ENCODE measurements around the gene GSTA1.
"Not testable (repeated sequence)": the region's sequence is repeated elsewhere in the genome, so short reads cannot be mapped to it uniquely, and the experiment has no call there.

GSTA1 gene

DNA sequence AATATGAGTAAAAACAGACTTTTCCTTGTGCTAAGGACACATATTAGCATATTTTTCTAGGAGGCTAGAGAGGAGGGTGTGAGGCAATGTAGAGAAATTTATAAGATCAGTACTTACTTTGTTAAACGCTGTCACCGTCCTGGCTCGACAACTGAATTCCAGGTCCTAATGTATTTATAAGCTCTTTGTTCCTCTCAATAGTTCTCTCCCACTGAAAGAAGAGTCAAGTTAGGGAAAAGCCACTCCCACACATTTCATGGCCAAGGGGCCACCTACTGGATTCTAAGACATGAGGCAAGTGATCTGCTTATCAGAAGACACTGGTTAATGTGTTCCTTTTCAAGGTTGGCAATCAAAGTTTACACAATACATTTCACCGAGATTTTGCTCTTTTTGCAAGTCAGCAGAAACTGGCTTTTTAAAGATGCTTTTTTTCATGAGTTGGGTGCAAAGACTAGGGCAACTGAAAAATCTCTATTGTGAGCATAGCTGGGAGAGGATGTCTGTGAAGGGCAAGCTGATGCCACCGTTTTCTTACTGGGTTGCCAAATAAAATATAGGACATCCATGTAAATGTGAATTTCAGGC, at the start of gene GSTA1:
TSS of gene GSTA1 (minus strand) at position 149 of the 588 bp plus-strand sequence. CDS start 4,549 bp downstream, outside the sequence.
- not testable (repeated sequence) for DNase-seq

DNA sequence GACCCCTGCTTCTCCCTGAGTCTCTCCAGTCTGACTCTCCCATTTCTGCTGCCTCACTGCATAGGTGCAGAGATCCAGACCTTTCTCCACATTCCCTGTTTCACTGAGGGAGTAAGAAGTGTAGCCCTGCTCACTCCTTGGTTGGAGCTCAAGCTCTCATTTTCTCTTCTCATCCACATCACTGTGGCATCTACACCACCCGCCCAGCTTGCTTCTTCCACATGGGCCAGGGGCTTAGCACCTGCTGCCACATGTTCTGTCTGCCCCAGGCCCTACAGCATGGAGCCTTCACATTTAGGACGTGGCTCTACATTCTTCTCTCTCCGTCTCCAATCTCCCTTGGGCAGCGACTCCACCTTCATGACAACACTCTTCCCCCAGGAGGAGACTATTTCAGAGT, 45.5 kb upstream of the GSTA1 start:
- no peak for DNase-seq

DNA sequence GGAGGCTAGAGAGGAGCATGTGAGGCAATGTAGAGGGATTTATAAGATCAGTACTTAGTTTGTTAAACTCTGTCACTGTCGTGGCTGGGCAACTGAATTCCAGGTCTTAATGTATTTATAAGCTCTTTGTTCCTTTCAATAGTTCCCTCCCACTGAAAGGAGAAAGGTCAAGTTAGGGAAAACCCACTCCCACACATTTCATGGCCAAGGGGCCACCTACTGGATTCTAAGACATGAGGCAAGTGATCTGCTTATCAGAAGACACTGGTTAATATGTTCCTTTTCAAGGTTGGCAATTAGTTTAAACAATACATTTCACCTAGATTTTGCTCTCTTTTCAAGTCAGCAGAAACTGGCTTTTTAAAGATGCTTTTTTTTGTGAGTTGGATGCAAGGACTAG, 42.4 kb upstream of the GSTA1 start:
- no peak for DNase-seq

DNA sequence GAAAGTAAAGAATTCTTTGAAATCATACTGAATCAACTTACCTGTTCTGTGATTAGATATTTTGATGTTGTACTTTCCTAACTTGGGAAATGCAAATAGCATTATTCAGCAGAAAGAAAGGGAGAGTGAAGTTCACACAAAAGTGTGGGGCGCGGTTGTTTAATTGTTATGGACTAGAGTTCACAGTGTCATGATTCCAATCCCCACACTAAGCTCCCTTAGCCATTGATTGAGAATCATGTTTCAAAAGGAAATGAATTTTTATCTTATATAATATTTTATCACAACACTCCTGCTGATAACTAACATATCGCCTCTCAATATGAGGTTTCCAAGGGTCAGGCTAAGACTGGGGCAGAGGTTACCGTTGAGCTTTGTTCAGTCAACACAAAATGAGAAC, 40.0 kb upstream of the GSTA1 start:
- DNase-seq, result no peak

DNA sequence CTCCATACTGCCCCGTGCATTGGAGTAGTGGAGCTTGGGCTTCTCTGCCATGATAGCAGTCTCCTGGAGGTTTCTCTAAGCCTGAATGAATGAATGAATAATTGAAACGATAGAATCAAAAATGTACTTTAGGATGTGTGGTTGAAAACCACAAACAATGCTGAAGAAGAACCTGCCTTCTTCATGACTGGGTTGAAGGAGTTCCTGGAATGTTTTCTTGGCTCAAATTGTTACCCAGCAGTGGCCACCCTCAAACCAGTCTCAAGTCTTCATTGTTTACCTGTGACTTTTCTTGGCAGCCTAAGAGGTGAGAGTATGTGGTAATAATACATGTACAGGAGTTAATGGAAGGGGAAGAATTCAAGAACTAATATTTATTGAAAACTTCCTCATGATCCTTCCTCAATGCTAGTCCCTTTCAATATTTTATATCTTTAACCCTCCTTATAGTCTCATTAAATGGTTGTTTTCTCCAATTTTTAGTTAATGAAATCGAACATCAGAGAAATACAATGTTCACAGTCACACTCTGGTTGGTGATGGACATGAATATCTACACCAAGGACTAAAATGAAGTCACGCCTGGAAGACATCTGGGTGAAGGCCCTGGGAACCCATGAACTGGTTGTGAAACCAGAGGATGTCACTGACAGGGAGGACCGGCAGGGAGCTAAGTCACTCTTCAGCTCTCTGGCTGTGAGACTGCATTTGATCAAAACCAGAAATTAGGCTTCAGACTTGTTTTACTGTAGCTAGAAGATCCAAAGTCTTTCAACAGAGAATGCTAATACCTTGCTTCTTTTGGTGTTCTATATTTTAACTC, 37.4 kb upstream of the GSTA1 start, which contains the start of gene GSTA5:
TSS of gene GSTA5 (minus strand) at position 51 of the 823 bp plus-strand sequence.
- DNase-seq, result peak; percentile 1

DNA sequence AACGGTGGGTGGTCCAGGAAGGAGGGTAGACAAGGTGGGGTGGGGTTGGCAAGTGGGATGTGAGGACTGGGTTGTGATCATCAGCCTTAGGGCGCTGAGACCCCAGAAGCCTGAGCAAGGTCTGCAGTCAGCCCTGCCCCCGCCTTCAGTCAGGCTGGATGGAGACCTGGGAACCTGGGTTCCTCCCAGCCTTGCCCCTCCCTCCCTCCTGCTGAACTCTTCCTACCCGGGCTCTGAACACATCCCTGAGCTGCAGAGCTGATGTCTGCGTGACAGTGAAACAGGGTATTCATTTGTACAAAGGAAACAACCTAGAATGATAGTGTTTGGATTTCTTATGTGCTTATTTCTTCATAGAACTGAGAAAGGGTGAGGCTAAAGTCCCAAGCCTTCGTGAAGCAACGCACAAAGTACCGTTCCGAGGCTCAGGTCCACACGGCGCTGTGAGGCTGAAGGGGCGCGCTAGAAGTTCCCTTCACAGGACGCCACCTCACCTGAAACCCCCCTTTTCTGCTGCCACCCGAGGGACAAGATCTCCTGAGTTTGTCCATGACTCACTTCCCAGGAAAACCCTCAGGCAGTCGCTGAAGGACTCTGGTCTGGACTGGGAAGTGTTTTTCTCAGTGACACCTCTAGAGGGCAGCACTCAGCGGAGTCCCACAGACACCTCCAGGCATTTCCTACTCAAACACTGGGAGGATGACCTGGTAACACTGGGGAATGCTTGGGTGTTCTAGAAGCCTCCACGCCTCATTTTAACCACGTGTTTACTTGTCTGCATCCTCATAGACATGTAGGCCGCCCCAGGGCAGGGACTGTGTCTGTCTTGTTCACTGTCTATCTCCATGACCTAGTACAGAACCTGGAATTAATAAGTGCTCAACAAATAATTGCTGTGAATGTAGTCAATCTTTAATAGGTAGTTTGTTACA, 35.8 kb upstream of the GSTA1 start:
- peak; percentile 48 for DNase-seq

DNA sequence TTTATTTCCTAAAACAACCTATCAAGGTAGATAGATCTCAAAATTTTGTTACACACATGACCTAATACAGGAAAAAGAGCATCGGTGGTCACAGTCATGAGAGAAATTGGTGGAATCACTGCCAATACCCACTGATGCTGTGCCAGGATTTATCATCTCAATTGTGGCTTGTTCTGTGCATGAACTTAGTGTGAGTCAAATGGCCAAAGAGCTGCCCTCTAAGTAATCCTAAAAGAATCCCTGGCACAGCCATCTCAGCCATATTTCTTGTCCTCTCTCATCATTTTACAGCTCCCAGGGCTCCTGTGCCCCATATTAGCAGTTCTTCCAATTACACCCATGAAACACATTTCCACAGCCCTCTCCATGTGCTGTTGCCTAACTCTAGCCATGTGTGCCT, 30.9 kb upstream of the GSTA1 start:
- peak; percentile 3 for DNase-seq

DNA sequence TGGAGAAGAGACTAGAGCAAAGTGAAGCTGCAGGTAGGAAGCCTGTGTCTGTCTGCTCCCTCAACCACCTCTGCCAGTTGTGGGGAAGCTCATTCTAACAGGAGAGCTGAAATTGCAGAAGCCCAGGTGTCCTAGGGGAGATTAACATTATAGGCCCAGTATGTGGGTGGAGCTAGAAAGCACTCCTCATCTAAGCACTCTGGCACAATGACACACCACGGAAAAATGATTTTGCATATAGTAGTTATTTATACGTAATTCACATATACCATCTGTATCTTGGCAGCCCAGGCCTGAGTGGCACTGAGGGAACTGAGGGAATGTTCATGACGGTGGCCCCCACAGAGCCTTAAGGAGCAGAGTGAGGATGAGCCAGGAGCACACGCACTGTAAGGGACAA, 27.3 kb upstream of the GSTA1 start:
- DNase-seq, result not testable (repeated sequence)

DNA sequence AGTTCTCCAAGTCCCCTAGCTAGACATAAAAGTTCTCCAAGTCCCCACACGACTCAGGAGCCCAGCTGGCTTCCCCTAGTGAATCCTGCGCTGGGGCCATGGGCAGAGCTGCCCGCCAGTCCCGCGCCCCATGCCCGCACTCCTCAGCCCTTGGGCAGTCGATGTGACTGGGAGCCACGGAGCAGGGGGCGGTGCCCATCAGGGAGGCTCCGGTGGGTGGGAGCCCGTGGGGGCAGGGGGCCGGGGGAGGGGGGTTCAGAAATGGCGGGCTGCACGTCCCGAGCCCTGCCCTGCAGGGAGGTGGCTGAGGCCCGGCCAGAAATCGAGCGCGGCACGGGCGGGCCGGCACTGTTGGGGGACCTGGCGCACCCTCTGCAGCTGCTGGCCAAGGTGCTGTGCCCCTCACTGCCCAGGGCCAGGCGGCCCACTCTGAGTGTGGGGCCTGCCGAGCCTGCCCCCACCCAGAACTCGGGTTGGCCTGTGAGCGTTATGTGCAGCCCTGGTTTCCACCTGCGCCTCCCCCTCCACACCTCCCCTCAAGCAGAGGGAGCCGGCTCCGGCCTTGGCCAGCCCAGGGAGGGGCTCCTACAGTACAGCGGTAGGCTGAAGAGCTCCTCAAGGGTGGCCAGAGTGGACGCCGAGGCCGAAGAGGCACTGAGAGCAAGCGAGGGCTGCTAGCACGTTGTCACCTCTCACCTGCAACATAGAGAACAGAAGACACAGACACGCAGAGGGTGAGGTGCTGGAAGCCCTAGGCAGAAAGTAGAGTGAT, 25.6 kb upstream of the GSTA1 start:
- no peak for DNase-seq

DNA sequence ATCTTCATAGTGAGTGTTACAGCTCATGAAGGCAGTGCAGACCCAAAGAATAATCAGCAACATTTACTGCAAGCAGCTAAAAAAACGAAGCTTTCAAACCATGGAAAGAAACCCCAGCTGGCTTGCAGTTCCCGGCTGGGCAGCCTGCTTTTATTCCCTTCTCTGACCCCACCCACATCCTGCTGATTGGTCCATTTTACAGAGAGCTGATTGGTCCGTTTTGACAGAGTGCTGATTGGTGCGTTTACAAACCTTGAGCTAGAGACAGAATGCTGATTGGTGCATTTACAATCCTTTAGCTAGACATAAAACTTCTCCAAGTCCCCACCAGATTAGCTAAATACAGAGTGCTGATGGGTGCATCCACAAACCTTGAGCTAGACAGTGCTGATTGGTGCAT, 25.0 kb upstream of the GSTA1 start:
- not testable (repeated sequence) for DNase-seq

DNA sequence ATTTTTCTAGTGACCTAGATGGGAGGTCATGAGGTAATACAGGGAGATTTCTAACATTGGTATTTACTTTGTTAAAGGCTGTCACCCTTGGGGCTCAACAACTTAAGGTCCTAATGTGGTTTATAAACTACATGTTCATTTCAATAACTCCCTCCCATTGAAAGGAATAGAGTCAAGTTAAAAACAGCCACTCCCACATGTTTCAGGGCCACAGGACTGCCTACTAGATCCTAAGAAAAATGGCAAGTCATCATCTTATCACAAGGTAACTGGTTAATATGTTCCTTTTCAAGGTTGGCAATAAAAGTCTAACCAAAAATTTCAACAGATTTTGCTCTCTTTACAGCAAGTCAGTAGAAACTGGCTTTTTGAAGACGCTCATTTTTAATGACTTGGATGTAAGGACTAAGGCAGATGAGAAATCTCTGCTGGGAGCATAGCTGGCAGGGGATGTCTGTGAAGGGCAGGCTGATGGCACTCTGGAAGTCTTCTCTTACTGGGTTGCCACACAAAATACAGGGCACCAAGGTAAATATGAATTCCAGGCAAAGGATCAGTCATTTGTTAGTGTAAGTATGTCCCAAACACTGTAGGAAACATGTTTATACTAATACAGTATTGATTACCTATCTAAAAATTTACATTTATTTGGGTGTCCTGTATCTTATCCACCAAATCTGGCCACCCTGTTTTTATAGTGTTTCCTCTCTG, 23.6 kb upstream of the GSTA1 start:
- DNase-seq, result not testable (repeated sequence)

DNA sequence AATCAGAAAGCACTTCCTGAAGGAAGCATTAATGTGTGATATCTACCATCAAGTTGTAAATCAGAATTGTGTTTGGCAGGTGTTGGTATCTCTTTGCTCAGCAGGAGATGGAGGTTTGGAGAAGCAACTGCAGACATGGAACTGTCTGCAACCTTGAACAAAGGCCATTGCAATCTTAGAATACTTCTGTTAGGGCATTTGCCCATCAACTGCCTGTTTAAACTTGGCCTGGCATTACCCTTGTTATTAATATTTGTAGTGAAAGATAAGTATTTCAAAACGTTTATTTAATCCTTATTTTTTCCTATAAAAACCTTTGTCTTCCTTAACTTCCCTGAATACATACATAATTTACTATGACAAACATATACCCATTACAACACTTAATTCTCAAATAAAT, 22.9 kb upstream of the GSTA1 start:
- DNase-seq, result no peak

DNA sequence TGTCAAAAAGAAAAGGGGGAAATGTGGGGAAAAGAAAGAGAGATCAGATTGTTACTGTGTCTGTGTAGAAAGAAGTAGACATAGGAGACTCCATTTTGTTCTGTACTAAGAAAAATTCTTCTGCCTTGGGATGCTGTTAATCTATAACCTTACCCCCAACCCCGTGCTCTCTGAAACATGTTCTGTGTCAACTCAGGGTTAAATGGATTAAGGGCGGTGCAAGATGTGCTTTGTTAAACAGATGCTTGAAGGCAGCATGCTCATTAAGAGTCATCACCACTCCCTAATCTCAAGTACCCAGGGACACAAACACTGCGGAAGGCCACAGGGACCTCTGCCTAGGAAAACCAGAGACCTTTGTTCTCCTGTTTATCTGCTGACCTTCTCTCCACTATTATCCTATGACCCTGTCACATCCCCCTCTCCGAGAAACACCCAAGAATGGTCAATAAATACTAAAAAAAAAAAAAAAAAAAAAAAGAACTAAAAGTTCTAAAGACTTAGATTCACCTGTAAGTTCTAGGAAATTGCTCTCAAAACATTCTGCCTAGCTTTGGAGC, 22.4 kb upstream of the GSTA1 start:
- DNase-seq, result not testable (repeated sequence)

DNA sequence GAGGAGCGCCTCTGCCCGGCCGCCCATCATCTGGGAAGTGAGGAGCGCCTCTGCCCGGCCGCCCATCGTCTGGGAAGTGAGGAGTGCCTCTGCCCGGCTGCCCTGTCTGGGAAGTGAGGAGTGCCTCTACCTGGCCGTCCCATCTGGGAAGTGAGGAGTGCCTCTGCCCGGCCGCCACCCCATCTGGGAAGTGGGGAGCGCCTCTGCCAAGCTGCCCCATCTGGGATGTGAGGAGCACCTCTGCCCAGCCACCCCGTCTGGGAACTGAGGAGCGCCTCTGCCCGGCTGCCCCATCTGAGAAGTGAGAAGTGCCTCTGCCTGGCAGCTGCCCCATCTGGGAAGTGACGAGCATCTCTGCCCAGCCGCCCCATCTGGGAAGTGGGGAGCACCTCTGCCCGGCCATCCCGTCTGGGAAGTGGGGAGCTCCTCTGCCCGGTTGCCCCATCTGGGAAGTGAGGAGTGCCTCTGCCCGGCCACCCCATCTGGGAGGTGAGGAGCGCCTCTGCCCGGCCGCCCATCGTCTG, 21.7 kb upstream of the GSTA1 start:
- DNase-seq, result not testable (repeated sequence)

DNA sequence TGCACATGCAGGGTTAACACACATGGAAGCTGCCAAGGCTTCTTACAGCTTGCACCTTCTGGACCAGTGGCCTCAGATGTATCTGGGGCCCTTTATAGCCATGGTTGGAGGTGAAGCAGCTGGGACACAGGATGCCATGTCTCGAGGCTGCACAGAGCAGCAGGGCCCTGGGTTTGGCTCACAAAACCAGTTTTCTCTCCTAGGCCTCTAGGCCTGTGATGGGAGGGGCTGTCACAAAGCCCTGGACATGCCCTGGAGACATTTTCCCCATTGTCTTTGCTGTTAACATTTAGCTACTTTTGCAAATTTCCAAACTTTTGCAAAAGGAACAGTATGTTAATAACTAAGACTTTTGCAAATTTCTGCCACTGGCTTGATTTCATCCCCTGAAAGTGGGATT, 18.2 kb upstream of the GSTA1 start:
- no peak for DNase-seq

DNA sequence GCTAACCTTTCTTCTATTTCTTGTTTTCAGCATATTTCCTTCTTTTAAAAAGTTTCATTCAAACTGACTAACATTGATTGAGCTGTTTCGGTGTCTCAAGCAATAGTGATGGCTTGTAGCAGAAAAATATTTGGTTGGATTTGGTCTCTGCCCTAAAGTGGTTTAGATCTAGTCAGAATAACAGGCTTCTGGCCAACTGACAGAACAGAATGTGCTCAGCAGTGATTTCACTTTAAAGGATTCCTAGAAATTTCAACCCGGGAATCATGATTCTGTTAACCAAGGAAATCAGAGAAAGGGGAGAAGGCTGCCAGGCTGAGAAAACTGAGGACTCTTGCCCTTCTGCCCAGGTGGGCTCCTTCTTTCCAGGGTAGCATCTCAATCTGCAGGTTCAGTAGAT, 16.6 kb upstream of the GSTA1 start:
- peak; percentile 10 for DNase-seq

DNA sequence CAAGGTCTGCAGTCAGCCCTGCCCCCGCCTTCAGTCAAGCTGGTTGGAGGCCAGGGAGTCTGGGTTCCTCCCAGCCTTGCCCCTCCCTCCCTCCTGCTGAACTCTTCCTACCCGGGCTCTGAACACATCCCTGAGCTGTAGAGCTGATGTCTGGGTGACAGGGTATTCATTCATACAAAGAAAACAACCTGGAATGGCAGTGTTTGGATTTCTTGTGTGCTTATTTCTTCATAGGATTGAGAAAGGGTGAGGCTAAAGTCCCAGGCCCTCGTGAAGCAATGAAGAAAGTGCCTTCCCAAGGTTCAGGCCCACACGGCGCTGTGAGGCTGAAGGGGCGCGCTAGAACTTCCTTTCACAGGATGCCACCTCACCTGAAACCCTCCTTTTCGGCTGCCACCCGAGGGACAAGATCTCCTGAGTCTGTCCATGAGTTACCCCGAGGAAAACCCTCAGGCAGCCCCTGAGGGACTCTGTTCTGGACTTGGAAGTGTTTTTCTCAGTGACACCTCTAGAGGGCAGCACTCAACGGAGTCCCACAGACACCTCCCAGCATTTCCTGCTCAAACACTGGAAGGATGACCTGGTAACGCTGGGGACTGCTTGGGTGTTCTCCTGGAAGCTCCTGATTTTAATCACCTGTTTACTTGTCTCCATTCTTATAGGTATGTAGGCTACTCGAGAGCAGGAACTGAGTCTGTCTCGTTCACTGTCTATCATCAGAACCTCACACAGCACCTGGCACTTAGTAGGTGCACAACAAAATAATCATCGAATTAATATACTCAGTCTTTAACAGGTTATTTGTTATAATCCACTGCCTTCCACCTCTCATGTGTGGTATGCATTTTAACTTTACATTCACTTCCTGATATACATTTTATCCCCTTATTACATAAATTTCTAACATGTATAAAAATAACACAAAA, 11.8 kb upstream of the GSTA1 start:
- peak; percentile 22 for DNase-seq

DNA sequence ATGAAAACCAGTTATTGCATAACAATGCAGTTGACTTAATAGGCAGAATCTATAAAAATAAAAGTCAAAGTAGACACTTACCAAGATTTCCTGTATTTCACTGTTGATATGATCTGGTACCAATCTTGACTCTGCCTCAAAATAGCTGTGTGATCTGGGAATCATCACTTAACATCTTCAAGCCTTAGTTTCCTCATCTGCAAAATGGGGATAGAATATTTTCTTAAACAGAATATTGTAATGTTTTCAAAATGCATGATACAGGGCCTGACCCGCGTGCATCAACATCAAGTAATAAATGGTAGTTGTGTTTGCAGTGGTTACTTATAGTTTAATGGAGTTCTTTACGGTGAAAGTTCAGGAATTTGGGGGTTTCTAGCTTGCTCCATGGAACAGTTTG, 10.9 kb upstream of the GSTA1 start:
- DNase-seq, result not testable (repeated sequence)

DNA sequence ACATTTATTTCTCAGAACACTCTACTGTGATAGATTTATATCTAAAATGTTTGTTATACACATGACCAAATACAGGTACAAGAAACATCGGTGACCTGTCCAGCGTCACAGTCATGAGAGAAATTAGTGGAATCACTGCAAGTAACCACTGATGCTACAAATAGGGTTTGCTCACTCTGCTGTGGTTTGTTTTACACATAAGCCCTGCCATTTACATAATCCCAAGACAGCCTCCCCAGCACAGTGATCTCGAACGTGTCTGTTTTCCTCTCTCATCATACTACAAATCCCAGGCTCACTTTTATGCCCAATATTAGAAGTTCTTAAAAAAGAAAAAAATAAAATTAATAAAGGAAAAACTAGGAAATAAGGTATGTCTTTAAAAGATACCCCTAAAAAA, 6.2 kb upstream of the GSTA1 start:
- not testable (repeated sequence) for DNase-seq

DNA sequence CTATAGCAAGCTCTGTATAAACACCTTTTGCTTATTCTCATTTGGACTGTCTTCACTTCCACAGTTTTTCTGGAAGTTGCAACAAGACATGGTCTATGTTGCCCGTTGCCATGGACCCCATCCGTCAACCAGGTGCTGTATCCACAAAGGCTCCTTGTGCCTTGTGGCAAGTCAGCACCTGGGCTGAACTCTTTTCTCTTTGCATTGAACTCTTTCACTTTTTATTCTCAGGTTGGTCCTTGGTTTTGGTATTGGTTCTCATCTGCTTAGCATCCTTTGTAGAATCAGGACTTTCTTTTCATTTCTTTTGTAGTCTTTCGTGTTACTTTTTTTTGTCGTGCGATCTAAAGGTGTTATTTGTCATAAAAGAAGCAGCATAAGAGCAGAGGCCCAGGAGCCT, 5.0 kb upstream of the GSTA1 start:
- DNase-seq, result no peak

Measured in NCI-H226 (cell line).